ENCODE results near the gene TOMM20. TPM values are rescaled to one million over a fixed set of nuclear protein-coding genes. Genes with fewer than 3 reads are reported as not detected.
A peak's percentile ranks its signal among the peaks of the same experiment; 100 is the strongest.

Gene TOMM20
- total RNA-seq, 2 donors from 2014 or later, result 76.2 to 127 TPM

DNA sequence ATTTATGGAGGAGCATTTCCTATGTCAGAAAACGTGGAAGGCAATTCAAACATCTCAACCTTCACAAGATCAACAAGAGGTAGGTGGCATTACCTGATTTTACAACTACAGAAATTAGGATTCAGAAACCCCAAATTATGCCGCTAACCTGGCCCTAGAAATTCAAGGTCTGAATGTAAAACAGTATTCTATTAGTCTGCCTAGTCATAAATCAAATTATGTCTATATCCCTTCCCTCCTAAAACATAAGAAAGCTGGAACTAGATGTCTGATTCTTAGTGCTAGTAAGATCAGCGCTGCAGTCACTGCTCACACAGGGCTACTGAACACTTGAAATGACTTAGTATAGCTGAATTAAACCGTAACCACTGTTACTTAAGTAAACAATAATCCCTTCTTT is 1.4 kb downstream of the TOMM20 start:
- Histone ChIP-seq H3K4me1 (peaks cover 13% of the 10 kb centered on the region), H3K4me3 (peak overlapping the region; percentile 87), H3K27me3 (no peaks in the 10 kb centered on the region), H3K36me3 (no peaks in the 10 kb centered on the region), H3K9ac (ENCODE audit: low read depth in 2 of 2, low read length in 2 of 2) (peak overlapping the region in 1 of 2 donors; percentile 95), H3K9me3 (no peaks in the 10 kb centered on the region), H3K27ac (no peak overlapping the region)
- intact Hi-C loops (cut with DNase I), result no loop called here
- DNase-seq, result no peak
- TF ChIP-seq, protein P1, sequence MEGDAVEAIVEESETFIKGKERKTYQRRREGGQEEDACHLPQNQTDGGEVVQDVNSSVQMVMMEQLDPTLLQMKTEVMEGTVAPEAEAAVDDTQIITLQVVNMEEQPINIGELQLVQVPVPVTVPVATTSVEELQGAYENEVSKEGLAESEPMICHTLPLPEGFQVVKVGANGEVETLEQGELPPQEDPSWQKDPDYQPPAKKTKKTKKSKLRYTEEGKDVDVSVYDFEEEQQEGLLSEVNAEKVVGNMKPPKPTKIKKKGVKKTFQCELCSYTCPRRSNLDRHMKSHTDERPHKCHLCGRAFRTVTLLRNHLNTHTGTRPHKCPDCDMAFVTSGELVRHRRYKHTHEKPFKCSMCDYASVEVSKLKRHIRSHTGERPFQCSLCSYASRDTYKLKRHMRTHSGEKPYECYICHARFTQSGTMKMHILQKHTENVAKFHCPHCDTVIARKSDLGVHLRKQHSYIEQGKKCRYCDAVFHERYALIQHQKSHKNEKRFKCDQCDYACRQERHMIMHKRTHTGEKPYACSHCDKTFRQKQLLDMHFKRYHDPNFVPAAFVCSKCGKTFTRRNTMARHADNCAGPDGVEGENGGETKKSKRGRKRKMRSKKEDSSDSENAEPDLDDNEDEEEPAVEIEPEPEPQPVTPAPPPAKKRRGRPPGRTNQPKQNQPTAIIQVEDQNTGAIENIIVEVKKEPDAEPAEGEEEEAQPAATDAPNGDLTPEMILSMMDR (IDR thresholded peaks at IDR 0.05), result no peak

DNA sequence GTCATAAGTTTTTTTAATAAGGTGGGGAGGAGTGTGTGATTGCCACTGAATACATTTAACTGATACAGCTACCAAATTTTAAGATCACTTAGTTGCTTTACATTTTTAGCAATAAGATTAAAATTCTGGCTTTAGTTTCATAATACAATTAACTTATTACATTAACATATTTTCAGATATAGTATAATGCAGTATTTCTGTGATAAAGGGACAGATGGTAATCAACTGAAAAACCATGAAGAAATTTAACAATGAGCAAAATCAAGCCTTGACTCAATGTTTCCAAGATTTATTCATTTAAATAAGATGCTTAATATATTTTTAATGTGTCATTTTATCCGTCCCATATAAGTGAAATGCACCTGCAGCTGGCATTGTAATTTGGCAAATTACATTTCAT is 4.0 kb downstream of the TOMM20 start:
- TF ChIP-seq, protein P1 (IDR thresholded peaks at IDR 0.05), result no peak
- Histone ChIP-seq H3K27ac (no peak overlapping the region), H3K4me1 (peaks cover 13% of the 10 kb centered on the region), H3K27me3 (no peaks in the 10 kb centered on the region), H3K36me3 (peaks cover 5% of the 10 kb centered on the region), H3K4me3 (no peak overlapping the region), H3K9ac (ENCODE audit: low read depth in 2 of 2, low read length in 2 of 2) (no peak overlapping the region), H3K9me3 (no peaks in the 10 kb centered on the region)
- intact Hi-C loops (cut with DNase I), result no loop called here
- no peak for DNase-seq

DNA sequence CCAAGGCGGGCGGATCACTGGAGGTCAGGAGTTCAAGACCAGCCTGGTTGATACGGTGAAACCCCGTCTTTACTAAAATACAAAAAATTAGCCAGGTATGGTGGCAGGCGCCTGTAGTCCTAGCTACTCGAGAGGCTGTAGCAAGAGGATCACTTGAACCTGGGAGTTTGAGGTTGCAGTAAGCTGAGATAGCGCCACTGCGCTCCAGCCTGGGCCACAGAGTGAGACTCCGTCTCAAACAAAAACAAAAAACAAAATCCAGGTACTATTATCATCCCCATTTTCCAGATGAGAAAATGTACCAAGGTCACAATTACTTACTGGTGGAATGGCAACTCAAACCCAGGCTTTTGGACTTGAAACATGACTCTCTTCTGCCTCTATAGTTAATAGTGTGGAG is 4.5 kb downstream of the TOMM20 start:
- H3K4me3 ChIP-seq, result no peak overlapping the region
- TF ChIP-seq, protein P1 (IDR thresholded peaks at IDR 0.05), result no peak
- no peak for DNase-seq
- peaks cover 13% of the 10 kb centered on the region for H3K4me1 ChIP-seq
- no peaks in the 10 kb centered on the region for H3K27me3 ChIP-seq
- H3K9me3 ChIP-seq, result no peaks in the 10 kb centered on the region
- H3K27ac ChIP-seq, result no peak overlapping the region
- no peak overlapping the region for H3K9ac ChIP-seq (ENCODE audit: low read depth in 2 of 2, low read length in 2 of 2)
- intact Hi-C loops (cut with DNase I), result no loop called here
- H3K36me3 ChIP-seq, result peaks cover 5% of the 10 kb centered on the region

DNA sequence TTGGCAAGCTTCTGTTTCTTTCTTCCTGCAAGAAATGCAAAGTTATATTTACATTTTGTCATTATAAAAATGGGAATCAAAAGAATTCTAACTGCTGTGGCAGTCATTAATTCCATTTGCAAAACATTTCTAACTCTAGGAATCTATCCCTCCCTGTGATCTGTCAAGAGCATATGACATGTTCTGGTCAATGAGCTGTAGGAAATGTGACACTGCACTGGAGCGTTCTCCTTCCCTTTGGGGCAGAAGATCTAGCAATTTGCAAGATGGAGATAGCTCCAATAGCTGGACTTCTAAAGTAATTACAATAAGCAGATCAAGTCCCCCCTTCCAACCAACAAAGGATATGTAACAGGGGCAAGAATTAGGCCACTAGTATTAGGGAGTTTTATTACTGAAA is 6.3 kb downstream of the TOMM20 start:
- Histone ChIP-seq H3K27me3 (no peaks in the 10 kb centered on the region), H3K36me3 (peaks cover 5% of the 10 kb centered on the region), H3K4me1 (peaks cover 13% of the 10 kb centered on the region), H3K4me3 (no peak overlapping the region), H3K9me3 (no peaks in the 10 kb centered on the region), H3K9ac (ENCODE audit: low read depth in 2 of 2, low read length in 2 of 2) (no peak overlapping the region), H3K27ac (no peak overlapping the region)
- TF ChIP-seq, protein P1 (IDR thresholded peaks at IDR 0.05), result no peak
- intact Hi-C loops (cut with DNase I), result no loop called here
- DNase-seq, result no peak

DNA sequence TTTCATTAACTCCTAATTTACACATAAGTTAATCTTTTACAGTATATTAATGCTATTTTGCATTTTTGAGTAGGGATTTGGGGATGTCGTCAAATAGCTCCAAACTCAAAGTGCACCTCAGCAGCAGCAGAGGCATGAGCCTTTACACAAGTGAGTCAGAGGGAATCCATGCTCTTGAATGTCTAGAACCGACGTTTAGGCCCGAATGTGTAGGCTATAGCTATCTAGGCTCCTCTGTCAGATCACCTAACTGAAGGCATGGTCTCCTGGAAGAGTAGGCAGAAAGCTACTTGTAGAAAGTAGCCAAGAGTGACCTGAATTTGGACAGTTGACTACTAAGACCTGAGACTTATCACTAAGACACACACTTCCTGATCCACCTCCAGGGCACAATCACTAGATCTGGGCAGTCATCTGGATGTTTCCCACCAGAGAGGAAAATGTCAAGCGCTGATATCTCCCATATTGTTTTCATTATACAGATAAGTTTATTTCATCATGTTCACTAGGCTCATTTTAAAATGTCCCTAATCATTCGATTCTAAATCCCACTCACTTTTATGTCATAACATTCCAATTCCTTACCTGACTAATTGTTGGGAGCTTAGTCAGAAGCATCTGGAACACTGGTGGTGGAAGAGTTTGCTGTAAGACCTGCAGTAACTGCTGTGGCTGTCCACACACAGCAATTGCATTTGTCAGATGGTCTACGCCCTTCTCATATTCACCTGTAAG is 15.3 kb downstream of the TOMM20 start:
- H3K9me3 ChIP-seq, result no peaks in the 10 kb centered on the region
- H3K27ac ChIP-seq, result no peak overlapping the region
- intact Hi-C loops (cut with DNase I), result no loop called here
- H3K9ac ChIP-seq (ENCODE audit: low read depth in 2 of 2, low read length in 2 of 2), result no peak overlapping the region
- TF ChIP-seq, protein P1 (IDR thresholded peaks at IDR 0.05), result no peak
- H3K4me1 ChIP-seq, result no peaks in the 10 kb centered on the region
- no peaks in the 10 kb centered on the region for H3K27me3 ChIP-seq
- H3K36me3 ChIP-seq, result peaks cover 13% of the 10 kb centered on the region
- DNase-seq, result no peak
- no peak overlapping the region for H3K4me3 ChIP-seq

All from colonic mucosa (tissue), 4 donors.